GM19025 (cell line): ENCODE measurements around the gene JAZF1.

ENCODE experiments used
- ATAC-seq: cut with Tn5 transposase; IDR thresholded peaks from one replicate; pipeline ENCODE4 v1.9.1; 2021; ENCODE audit warnings: mild to moderate bottlenecking, low read depth, moderate library complexity; ENCODE audit not compliant: unreplicated experiment

JAZF1 gene

DNA sequence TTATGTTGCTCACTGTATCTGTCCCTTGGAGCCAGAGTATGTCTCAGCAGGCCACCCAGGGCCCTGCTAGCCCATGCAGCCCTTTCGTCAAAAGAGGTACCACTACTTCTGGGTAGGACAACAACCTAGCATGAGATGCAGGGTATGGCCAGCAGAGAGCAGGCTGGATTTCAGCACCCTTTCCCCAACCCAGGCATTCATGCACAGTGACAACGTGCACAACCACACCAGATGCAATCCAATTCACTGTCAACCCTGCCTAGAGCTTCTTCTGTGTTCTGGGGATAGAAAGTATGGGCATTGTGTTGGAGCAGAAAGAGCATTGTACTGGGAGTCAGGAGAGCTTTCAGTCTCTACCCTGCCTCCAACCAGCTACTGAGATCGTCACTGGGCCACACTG lies 37.9 kb downstream of the JAZF1 start:
- no peak for ATAC-seq

GRCh38 chr7:28140979-28141378 lies 39.6 kb downstream of the JAZF1 start:
- ATAC-seq, result no peak

GRCh38 chr7:28138837-28139236 lies 41.8 kb downstream of the JAZF1 start:
- no peak for ATAC-seq

GRCh38 chr7:28137463-28137862 lies 43.1 kb downstream of the JAZF1 start:
- ATAC-seq, result no peak

DNA sequence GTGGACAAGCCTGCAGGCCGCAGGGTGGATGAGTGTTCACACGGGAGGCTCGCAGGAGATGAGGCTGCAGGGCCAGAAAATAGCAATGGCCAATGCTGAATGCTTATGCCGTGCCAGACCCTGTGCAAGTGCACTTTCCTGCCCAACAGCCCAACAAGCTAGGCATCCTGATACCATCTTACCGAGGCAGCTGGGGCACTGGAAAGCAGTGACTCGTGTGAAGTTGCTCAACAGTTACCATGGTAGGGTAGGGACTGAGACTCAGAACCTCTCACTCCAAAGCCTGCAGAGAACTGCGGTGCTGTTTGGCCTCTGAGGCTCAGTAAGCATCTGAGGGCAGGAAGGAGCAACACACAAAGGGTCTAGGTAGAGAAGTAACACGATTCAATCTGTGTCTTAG lies 43.7 kb downstream of the JAZF1 start:
- no peak for ATAC-seq

- no peak for ATAC-seq
Measured at GRCh38 chr7:28136420-28136819, 44.2 kb downstream of the JAZF1 start.

- no peak for ATAC-seq
Measured at GRCh38 chr7:28135760-28136159, 44.8 kb downstream of the JAZF1 start.

DNA sequence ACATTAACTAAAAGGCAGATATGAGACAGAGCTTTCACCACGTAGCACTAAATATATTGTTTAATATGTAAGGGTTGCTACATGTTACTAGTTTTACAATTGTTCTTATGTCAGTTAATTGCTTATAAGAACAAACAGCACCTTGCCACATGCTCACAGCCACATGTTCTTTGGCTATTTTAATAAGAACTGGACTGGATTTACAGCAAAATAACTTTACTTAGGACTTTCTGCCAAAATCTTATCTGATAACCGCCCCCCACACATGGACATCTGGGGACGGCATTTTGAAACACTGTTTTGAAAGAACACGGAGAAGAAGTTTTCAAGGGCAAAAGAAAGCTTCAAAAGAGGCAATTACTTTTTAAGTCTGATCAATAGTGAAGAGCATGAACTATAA lies 45.3 kb downstream of the JAZF1 start:
- no peak for ATAC-seq

DNA sequence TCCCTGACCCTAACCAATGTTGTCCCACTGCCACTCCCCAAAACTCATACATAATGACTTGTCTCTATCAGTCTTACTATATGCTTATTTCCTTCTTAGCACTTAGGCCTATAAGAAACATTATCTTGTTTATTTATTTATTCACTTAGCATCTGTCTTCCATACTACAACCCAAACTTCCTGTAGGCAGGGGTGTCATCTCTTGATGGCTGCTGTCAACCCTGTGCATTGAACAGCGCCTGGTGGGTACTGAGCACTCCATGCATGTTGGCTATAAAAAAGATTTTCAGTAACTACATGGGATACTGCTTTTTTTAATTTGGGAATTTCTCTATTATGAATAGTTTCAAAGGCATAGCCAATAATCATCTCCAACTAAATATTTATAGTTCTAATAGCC lies 46.7 kb downstream of the JAZF1 start:
- ATAC-seq, result no peak

GRCh38 chr7:28132959-28133870 lies 47.4 kb downstream of the JAZF1 start:
- no peak for ATAC-seq

- no peak for ATAC-seq
Measured at GRCh38 chr7:28130277-28130676, 50.3 kb downstream of the JAZF1 start.

- no peak for ATAC-seq
Measured at GRCh38 chr7:28128608-28129007, 52.0 kb downstream of the JAZF1 start.

DNA sequence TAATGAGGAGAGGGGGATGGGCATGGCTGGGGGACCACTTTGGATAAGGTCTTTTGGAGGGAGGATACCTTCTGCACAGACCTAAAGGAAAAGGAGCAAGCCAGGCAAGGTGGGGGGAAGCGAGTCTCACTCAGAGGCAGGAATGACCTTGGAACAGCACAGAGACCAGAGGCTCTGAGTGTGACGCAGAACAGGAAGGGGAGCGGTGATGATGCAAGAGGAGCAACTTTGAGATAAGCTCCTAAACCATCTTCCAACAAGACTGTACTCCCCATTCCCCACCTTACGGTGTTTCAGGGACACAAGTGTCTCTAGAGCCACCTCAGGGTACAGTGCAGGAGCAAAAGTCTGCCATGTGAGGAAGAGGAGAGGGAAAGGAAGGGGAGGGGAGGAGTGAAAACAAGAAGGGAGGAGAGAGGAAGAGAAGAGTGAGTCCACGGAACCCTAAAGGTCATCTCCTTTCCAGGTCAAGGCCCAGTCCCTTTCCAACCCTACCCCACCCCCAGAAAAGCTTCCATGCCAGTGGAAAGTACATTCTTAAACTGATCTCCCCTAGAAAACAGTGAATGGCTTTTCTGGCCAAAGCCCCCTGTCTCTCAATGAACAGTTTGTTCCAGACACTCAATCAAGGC lies 54.1 kb downstream of the JAZF1 start:
- ATAC-seq, result no peak

- no peak for ATAC-seq
Measured at GRCh38 chr7:28125431-28126409, 54.9 kb downstream of the JAZF1 start.

DNA sequence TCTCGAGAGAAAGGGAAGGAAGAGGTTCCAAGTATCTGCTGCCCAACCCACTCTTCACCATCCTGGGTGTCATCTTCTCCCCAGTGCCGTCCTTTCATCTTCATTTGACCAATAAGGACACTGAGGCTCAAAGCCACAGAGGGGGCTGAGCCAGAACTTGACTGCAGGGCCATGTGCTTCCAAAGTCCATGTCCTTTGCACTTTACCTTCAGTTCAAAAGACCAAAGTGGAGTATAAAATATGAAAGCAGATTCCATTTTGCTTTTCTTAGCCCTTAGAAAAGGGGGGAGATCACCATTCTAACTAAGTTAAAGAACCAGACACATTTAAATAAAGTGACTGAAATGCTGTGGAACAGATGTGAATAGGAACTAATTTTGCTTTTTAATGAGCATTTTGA lies 56.2 kb downstream of the JAZF1 start:
- ATAC-seq, result no peak

- ATAC-seq, result no peak
Measured at GRCh38 chr7:28123752-28124151, 56.8 kb downstream of the JAZF1 start.

DNA sequence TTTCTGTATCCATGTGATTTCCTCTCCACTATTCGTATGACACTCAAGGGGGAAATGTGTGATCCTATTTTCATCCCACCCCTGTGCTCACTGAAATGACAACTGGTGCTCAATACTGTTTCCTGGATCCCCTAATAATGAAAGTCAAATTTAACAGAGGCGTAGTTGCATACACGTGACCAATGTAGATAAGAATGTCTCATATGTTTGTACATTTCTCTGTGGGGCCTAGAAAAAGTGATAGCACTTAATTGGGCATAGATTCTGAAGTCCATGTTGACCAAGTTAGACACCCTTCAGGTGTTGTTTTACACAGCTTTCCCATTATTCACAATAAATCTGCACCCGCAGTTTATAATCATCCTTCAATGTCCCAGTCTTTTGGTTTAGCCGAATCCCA lies 59.1 kb downstream of the JAZF1 start:
- no peak for ATAC-seq

GRCh38 chr7:28116041-28116440 lies 64.6 kb downstream of the JAZF1 start:
- no peak for ATAC-seq

DNA sequence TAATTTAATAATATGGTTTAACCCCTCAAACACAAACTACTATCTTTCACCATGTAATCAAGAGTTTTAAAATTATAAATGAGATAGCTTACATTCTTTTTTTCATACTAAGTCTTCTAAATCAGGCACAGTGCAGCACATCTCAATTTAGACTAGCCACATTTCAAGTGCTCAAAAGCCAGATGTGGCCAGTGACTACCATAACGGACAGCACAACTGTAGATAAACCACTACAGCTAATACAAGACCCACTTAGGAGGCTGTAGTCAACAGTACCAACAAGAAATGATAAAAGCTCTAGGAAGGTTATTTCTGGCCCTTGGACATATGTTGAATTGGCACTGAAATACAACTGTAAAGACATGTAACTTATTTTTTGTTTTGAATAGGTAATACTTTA lies 65.3 kb downstream of the JAZF1 start:
- ATAC-seq, result no peak

GRCh38 chr7:28114056-28114455 lies 66.5 kb downstream of the JAZF1 start:
- ATAC-seq, result no peak
